Measurements from ENCODE around the gene GAS2. TPM values are rescaled to one million over a fixed set of nuclear protein-coding genes. Genes with fewer than 3 reads are reported as not detected.

Gene GAS2
- polyA plus RNA-seq, 1 of the 3 experiments (the other 2 are of a cell fraction) = 0.72 TPM

GRCh38 chr11:22690871-22691270, 24.5 kb downstream of the GAS2 start:
- CTCF ChIA-PET = interaction anchor here (0.7 to 1.9 kb wide), 2 partner anchors 9 to 1222 kb away, joined by 3 to 6 read pairs; no protein-coding TSS in a partner anchor
- POLR2A ChIA-PET = no interaction called here

More at GRCh38 chr11:22690871-22691270, 24.5 kb downstream of the GAS2 start:
- no peaks in the 10 kb centered on the region for H3K4me1 ChIP-seq (ENCODE audit: control insufficient read depth in 1 of 2, insufficient read depth in 2 of 2, low read depth in 1 of 2, low read length in 1 of 2)
- H3K4me2 ChIP-seq = no peak overlapping the region
- H3K4me3 ChIP-seq (ENCODE audit: low read depth in 2 of 2, low read length in 1 of 2) = no peak overlapping the region
- H3K9me2 ChIP-seq = no peaks in the 10 kb centered on the region
- H3K36me3 ChIP-seq (replicated peaks in 1 of 2; ENCODE audit: control insufficient read depth in 1 of 2, insufficient read depth in 2 of 2, low read length in 1 of 2) = no peaks in the 10 kb centered on the region
- H4K20me1 ChIP-seq (ENCODE audit: insufficient read depth) = no peaks in the 10 kb centered on the region
- no peaks in the 10 kb centered on the region for H3K9me3 ChIP-seq
- H3F3A ChIP-seq (replicated peaks; ENCODE audit: insufficient read depth) = no peaks in the 10 kb centered on the region
- no peak overlapping the region for H3K9ac ChIP-seq
- H2AFZ ChIP-seq (ENCODE audit: low read depth) = no peak overlapping the region
- DNase-seq = no peak
- no peaks in the 10 kb centered on the region for H3K27me3 ChIP-seq (ENCODE audit: insufficient read depth)
- no peak for TF ChIP-seq NRF1 (IDR thresholded peaks at IDR 0.05; ENCODE audit: low read depth, low read length)
- no peak for TF ChIP-seq RAD21 (IDR thresholded peaks at IDR 0.05; ENCODE audit: low read length)
- no peak for TF ChIP-seq FOXJ3 (CRISPR knock-in tag; IDR thresholded peaks at IDR 0.05)
- TF ChIP-seq SIN3A (IDR thresholded peaks at IDR 0.05; ENCODE audit: borderline replicate concordance, low read depth, low read length) = no peak
- no peak for TF ChIP-seq FOSL2 (IDR thresholded peaks at IDR 0.05; ENCODE audit: borderline replicate concordance, low read depth)
- TF ChIP-seq, protein P1, sequence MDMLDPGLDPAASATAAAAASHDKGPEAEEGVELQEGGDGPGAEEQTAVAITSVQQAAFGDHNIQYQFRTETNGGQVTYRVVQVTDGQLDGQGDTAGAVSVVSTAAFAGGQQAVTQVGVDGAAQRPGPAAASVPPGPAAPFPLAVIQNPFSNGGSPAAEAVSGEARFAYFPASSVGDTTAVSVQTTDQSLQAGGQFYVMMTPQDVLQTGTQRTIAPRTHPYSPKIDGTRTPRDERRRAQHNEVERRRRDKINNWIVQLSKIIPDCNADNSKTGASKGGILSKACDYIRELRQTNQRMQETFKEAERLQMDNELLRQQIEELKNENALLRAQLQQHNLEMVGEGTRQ (IDR thresholded peaks at IDR 0.05; ENCODE audit: borderline replicate concordance, low read depth, low read length) = no peak
- TF ChIP-seq RFX5 (IDR thresholded peaks at IDR 0.05; ENCODE audit: low read length) = no peak
- no peak for TF ChIP-seq CTCF (IDR thresholded peaks at IDR 0.05)
- no peak for TF ChIP-seq REST (IDR thresholded peaks at IDR 0.05; ENCODE audit: low read depth, low read length)
- no peak for TF ChIP-seq GATA2 (CRISPR knock-in tag; IDR thresholded peaks at IDR 0.05)
- TF ChIP-seq EP300 (IDR thresholded peaks at IDR 0.05; ENCODE audit: borderline replicate concordance in 1 of 2, low read depth in 1 of 2, low read length in 1 of 2) = no peak
- TF ChIP-seq, protein P2, sequence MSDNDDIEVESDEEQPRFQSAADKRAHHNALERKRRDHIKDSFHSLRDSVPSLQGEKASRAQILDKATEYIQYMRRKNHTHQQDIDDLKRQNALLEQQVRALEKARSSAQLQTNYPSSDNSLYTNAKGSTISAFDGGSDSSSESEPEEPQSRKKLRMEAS (IDR thresholded peaks at IDR 0.05; ENCODE audit: low read depth) = no peak
- TF ChIP-seq JUND (IDR thresholded peaks at IDR 0.05) = no peak
- TF ChIP-seq ZBTB33 (IDR thresholded peaks at IDR 0.05; ENCODE audit: borderline replicate concordance, low read depth) = no peak
- no peak for TF ChIP-seq USF1 (IDR thresholded peaks at IDR 0.05; ENCODE audit: borderline replicate concordance, low read depth)
- TF ChIP-seq TCF12 (IDR thresholded peaks at IDR 0.05) = no peak
- no peak for TF ChIP-seq POLR2AphosphoS5 (IDR thresholded peaks at IDR 0.05; ENCODE audit: low read depth, low read length)
- H3K27ac ChIP-seq (ENCODE audit: low read depth in 2 of 2, low read length in 1 of 2) = no peak overlapping the region
- 61% methylated on average over 4 of the region's 4 CpGs for WGBS (ENCODE audit: low lambda C conversion rate)
- no peaks in the 10 kb centered on the region for H3K79me2 ChIP-seq (ENCODE audit: insufficient read depth)

Data from SK-N-SH (cell line).